ENCODE results near the gene PLEKHA5. TPM values are rescaled to one million over a fixed set of nuclear protein-coding genes. Genes with fewer than 3 reads are reported as not detected.
A peak's percentile ranks its signal among the peaks of the same experiment; 100 is the strongest.

The PLEKHA5 gene
- total RNA-seq, 1 donor from 2014 or later = 232 TPM

DNA sequence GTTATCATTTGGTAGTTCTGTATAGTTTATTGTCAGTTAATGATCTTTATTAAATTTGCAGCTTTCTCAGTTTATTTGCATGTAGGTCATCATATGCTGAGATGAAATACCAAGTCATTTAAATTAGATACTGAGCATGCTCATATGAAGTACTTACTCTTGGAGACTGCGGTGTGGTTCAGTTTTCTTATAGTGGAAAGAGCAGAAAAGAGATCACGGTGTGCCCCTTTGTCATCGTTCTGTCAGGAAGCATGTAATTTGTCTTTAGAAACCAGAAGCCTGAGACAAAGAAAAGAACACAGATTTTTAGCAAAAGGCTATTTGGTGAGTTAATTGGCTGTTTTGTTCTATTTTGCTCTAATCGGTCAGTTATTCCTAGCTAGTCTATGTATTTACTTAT, 75.6 kb downstream of the PLEKHA5 start:
- no peaks in the 10 kb centered on the region for H3K27me3 Mint-ChIP-seq
- peaks cover 8% of the 10 kb centered on the region for H3K9me3 Mint-ChIP-seq (ENCODE audit: low read depth)
- no peak overlapping the region for H3K27ac Mint-ChIP-seq
- DNase-seq (ENCODE audit: low spot score, unreplicated experiment) = no peak
- TF ChIP-seq, protein P1, sequence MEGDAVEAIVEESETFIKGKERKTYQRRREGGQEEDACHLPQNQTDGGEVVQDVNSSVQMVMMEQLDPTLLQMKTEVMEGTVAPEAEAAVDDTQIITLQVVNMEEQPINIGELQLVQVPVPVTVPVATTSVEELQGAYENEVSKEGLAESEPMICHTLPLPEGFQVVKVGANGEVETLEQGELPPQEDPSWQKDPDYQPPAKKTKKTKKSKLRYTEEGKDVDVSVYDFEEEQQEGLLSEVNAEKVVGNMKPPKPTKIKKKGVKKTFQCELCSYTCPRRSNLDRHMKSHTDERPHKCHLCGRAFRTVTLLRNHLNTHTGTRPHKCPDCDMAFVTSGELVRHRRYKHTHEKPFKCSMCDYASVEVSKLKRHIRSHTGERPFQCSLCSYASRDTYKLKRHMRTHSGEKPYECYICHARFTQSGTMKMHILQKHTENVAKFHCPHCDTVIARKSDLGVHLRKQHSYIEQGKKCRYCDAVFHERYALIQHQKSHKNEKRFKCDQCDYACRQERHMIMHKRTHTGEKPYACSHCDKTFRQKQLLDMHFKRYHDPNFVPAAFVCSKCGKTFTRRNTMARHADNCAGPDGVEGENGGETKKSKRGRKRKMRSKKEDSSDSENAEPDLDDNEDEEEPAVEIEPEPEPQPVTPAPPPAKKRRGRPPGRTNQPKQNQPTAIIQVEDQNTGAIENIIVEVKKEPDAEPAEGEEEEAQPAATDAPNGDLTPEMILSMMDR (IDR thresholded peaks at IDR 0.05; ENCODE audit: unreplicated experiment) = no peak
- H3K4me3 Mint-ChIP-seq (ENCODE audit: low read depth) = no peak overlapping the region
- peaks cover 27% of the 10 kb centered on the region for H3K36me3 Mint-ChIP-seq (ENCODE audit: insufficient read depth)
- H3K4me1 Mint-ChIP-seq (ENCODE audit: low read depth) = peaks cover 20% of the 10 kb centered on the region

DNA sequence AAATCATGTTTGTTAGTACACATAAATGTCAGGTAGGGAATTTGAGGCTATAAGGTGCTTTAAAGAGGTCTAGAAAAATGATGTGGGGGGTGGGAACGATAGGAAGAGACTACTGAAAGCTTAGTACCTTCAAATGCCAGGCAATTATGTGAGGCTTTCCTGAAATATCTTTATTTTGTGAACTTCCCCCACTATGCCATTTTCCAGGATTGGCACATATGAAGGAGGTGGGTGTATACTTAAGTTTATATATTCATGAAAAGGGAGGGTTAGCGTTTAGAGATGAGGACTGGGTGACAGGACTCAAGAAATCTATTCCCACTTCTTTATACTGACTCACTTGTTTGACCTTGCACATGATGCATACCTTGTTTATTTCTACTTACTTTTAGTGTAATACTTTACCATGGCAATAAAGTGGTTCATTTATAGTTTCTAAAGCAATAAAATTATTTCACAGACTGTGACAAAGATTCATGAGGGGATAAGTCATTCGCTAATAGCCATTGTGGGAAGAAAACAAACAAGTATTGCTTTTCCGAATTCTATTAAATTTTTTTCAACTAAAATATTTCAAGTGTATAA, 77.1 kb downstream of the PLEKHA5 start:
- H3K27me3 Mint-ChIP-seq = no peaks in the 10 kb centered on the region
- H3K36me3 Mint-ChIP-seq (ENCODE audit: insufficient read depth) = peaks cover 31% of the 10 kb centered on the region
- H3K27ac Mint-ChIP-seq = peak overlapping the region; percentile 55
- TF ChIP-seq, protein P1 (IDR thresholded peaks at IDR 0.05; ENCODE audit: unreplicated experiment) = no peak
- peaks cover 12% of the 10 kb centered on the region for H3K9me3 Mint-ChIP-seq (ENCODE audit: low read depth)
- no peak overlapping the region for H3K4me3 Mint-ChIP-seq (ENCODE audit: low read depth)
- H3K4me1 Mint-ChIP-seq (ENCODE audit: low read depth) = peaks cover 18% of the 10 kb centered on the region
- DNase-seq (ENCODE audit: low spot score, unreplicated experiment) = no peak

DNA sequence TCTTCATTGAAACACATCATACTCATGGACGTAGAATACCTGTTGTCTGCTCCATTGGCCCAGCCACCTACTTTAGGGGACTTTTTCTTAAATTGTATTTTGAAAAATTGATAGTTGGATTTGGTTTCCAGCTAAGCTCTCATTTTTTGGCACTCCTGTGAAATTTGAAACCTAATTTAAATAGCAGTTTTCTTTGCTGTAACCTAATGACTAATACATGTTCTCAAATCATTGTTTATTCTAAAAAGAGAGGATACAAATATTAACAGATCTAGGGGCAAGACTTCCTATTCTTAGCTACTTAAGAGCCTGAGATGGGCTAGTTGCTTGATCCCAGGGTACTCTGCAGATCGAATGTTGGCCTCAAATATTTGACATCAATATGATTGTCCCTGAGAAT, 78.9 kb downstream of the PLEKHA5 start:
- H3K4me3 Mint-ChIP-seq (ENCODE audit: low read depth) = no peak overlapping the region
- no peak overlapping the region for H3K27ac Mint-ChIP-seq
- TF ChIP-seq, protein P1 (IDR thresholded peaks at IDR 0.05; ENCODE audit: unreplicated experiment) = no peak
- H3K9me3 Mint-ChIP-seq (ENCODE audit: low read depth) = peaks cover 12% of the 10 kb centered on the region
- peaks cover 31% of the 10 kb centered on the region for H3K36me3 Mint-ChIP-seq (ENCODE audit: insufficient read depth)
- H3K4me1 Mint-ChIP-seq (ENCODE audit: low read depth) = peaks cover 9% of the 10 kb centered on the region
- H3K27me3 Mint-ChIP-seq = no peaks in the 10 kb centered on the region
- no peak for DNase-seq (ENCODE audit: low spot score, unreplicated experiment)

DNA sequence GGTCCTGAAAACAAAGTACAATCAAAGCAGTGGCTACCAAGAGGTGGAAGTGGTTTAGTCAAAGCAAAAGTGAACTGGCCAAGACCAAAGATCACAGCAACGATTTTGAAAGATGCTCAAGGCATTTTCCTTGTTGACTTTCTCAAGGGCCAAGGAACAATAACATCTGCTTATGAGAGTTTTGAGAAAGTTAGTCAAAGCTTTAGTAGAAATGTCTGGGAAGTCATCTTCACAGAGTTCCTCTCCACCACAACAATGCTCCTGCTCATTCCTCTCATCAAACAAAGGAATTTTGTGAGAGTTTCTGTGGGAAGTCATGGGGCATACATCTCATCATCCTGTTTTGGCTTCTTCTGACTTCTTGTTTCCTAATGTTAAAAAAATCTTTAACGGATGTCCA, 80.1 kb downstream of the PLEKHA5 start:
- H3K36me3 Mint-ChIP-seq (ENCODE audit: insufficient read depth) = peaks cover 31% of the 10 kb centered on the region
- no peak overlapping the region for H3K27ac Mint-ChIP-seq
- H3K4me3 Mint-ChIP-seq (ENCODE audit: low read depth) = no peak overlapping the region
- no peak for DNase-seq (ENCODE audit: low spot score, unreplicated experiment)
- H3K27me3 Mint-ChIP-seq = no peaks in the 10 kb centered on the region
- H3K9me3 Mint-ChIP-seq (ENCODE audit: low read depth) = peaks cover 12% of the 10 kb centered on the region
- TF ChIP-seq, protein P1 (IDR thresholded peaks at IDR 0.05; ENCODE audit: unreplicated experiment) = no peak
- peaks cover 1% of the 10 kb centered on the region for H3K4me1 Mint-ChIP-seq (ENCODE audit: low read depth)

DNA sequence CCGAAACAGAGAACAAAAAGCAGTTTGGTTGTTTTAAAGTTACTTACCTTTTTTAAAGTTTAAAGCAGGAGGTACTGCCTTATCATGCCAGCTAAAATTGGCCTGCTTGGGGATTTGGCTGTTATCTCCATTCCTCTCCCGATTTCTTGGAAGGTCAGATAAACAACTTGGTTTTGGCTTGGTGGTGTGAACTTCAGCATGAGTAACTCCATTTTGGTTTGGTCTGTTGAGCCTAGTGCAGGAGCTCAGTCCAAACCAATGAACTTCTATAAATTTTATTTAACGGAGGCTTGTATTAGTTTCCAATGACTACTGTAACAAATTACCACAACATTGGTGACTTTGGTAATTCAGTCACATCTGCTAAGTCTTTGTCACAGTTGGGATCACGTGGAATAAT, 82.3 kb downstream of the PLEKHA5 start:
- no peak for DNase-seq (ENCODE audit: low spot score, unreplicated experiment)
- peaks cover 12% of the 10 kb centered on the region for H3K9me3 Mint-ChIP-seq (ENCODE audit: low read depth)
- H3K4me1 Mint-ChIP-seq (ENCODE audit: low read depth) = peaks cover 3% of the 10 kb centered on the region
- no peak overlapping the region for H3K27ac Mint-ChIP-seq
- no peaks in the 10 kb centered on the region for H3K27me3 Mint-ChIP-seq
- H3K4me3 Mint-ChIP-seq (ENCODE audit: low read depth) = no peak overlapping the region
- H3K36me3 Mint-ChIP-seq (ENCODE audit: insufficient read depth) = peaks cover 26% of the 10 kb centered on the region
- TF ChIP-seq, protein P1 (IDR thresholded peaks at IDR 0.05; ENCODE audit: unreplicated experiment) = no peak
